NCI-H446 treated with DMSO at 0.1 percent for 48 hours (cell line): ENCODE measurements around the gene WNT3A.
"Not testable (repeated sequence)": the region's sequence is repeated elsewhere in the genome, so short reads cannot be mapped to it uniquely, and the experiment has no call there.

ENCODE experiments used
- DNase-seq: peaks from one replicate; lab custom pipeline; 2025; lab: John Stamatoyannopoulos, UW

WNT3A gene, protein sequence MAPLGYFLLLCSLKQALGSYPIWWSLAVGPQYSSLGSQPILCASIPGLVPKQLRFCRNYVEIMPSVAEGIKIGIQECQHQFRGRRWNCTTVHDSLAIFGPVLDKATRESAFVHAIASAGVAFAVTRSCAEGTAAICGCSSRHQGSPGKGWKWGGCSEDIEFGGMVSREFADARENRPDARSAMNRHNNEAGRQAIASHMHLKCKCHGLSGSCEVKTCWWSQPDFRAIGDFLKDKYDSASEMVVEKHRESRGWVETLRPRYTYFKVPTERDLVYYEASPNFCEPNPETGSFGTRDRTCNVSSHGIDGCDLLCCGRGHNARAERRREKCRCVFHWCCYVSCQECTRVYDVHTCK

DNA sequence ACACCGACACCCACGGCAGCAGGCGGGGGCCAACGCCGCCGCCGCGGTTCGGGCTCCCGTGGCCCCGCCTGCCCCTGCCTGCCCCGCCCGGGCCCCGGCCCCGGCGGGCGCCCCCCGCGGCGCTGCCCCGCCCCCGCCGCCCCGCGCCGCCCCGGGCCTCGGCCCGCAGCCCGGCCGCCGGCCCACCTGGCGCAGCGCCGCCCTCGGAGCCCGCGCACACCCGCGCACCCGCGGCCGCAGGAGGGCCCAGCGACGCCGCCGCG lies at the start of gene WNT3A:
Gene WNT3A, plus strand, starts transcription at position 213 of the 263 bp plus-strand sequence. CDS start 131 bp downstream, outside the sequence.
- no peak for DNase-seq

DNA sequence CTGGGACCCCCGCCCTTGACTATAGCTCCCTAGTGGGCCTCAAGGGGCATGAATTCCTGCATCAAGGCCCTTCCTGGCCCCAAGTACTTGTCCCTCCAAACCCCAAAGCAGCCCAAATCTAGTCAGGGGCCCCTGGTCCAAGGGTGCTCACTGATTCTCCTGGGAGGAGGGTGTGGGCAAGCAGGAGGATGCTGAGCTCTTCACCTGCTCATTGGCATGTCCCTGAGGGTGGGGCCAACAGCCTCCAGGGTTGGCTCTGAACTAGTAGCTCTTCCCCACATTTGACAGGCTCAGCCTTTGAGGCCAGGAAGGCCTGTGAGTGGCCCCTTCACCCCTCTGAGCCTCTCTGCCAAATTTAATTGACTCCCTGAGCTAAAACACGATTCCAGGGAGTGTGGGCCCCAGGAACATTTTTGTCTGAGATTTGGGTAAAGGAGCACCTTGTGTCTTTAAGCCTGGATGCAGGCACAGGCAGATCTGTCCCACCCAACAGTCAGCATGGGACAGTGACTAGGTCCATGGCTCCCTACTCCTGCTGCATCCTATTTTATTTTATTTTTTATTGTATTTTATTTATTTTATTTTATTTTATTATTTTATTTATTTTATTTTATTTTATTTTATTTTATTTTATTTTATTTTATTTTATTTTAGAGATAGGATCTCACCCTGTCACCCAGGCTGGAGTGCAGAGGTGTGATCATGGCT lies 48.0 kb upstream of the WNT3A start:
- DNase-seq: no peak

DNA sequence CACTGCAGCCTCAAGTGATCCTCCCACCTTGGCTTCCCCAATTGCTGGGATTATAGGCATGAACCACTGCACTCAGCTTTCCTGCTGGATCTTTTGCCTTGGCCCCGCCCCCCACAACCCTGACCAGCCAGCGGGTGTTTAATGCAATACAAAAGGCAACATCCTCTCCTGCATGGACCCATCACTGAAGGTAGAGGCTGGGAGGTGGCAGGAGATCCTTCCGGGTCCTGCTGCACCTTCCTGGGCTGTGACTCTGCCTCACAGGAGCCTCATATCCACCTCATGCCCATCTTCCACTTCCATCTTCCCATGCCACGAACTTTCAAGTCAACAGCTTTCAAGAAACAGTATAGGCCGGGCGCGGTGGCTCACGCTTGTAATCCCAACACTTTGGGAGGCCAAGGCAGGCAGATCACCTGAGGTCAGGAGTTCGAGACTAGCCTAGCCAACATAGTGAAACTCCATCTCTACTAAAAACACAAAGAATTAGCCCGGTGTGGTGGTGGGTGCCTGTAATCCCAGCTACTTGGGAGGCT lies 47.4 kb upstream of the WNT3A start:
- no peak for DNase-seq

DNA sequence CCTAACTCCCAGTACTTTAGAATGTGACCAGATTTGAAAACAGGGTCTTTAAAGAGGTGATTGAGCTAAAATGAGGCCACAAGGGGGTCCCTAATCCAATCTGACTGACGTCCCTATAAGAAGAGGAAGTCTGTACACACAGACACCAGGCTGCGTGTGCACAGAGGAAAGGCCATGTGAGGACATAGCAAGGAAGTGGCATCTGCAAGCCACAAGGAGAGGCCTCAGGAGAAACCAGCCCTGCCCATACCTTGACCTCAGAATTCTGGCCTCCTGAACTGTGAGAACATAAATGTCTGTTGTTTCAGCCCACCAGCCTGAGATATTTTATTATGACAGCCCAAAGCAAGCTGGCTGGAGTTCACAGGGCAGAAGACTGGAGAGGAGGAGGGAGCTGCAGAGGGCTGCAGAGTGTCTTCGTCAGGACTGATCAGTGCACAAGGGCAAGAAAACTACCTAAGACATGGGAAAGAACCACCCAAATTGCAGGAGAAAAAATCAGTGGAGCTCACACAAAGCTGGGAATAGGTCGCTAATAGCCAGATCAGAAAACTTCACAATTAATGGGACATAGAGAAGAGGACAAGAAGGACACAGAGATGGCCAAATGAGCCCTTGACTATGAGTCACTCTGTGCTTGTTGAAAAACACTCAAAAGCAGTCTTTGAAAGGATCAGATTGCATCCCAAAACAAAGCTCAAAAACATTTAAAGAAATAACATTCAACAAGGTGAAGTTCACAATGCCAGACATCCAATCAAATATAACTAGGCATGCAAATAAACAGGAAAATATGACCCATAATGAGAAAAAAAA lies 44.9 kb upstream of the WNT3A start:
- DNase-seq: no peak

DNA sequence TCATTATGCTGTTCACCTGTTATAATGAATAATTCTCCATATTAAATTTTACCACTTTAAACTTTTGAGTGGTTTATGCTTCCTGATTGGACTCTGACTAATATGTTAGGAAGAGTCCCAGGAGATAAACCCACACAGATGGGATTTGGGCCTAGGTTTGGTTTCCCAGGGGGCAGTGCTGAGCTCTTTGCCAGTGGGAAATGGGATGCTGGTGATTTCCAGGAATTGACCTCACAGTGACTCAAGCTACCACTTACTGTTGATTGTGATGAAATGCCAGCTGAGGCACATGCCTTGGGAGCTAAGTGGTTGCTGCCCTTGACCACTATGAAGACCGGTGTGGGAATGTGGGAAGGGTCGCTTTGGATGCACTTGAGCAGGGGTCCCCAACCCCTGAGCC lies 40.1 kb upstream of the WNT3A start:
- not testable (repeated sequence) for DNase-seq

DNA sequence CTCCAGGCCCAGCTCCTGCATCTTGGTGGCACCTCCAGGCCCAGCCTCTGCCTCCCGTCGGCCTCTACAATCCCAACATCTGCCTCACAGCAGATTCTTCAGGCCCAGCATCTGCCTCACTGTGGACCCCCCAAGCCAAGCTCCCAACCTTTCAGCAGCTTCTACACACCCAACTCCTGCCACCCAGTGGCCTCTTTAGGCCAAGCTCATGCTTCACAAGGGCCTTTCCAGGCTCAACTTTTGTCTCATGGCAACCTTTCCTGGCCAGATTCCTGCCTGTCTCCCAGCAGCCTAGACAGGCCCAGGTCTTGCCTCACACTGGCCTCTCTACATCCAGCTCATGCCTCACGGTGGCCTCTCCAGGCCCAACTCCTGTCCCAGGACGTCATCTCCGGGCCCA lies 39.0 kb upstream of the WNT3A start:
- not testable (repeated sequence) for DNase-seq

DNA sequence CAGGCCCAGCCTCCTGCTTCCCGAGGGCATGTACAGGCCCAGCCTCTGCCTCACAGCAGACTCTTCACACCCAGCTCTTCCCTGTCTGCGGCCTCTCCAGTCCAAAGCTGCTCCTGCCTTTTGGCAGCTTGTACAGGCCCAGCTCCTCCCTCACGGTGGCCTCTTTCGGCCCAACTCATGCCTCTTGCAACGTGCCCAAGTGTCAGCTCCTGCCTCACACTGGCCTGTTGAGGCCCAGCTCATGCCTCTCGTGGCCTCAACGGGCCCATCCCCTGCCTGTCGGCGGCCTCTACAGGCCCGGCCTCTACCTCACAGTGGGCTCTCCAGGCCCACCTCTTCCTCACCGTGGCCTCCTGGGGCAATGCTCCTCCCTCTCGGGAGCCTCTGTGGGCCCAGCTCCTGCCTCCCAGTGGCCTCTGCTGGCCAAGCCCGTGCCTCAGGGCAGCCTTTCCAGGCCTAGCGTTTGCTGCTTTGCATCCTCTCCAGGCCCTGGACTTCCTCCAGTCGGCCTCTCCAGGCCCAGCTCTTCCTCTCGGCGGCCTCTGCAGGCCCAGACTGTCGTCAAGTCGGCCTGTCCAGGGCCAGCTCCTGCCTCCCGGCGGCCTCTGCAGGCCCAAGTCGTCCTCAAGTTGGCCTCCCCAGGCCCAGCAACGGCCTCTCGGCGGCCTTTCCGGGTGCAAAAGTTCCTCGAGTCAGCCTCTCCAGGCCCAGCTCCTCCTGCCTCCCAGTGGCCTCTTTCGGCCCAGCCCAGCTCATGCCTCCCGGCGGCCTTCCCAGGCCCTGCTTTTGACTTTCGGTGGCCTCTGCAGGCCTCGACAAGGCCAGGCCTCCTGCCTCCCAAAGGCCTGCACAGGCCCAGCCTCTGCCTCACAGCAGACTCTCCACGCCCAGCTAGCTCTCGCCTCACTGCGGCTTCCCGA lies 36.5 kb upstream of the WNT3A start:
- DNase-seq: not testable (repeated sequence)

DNA sequence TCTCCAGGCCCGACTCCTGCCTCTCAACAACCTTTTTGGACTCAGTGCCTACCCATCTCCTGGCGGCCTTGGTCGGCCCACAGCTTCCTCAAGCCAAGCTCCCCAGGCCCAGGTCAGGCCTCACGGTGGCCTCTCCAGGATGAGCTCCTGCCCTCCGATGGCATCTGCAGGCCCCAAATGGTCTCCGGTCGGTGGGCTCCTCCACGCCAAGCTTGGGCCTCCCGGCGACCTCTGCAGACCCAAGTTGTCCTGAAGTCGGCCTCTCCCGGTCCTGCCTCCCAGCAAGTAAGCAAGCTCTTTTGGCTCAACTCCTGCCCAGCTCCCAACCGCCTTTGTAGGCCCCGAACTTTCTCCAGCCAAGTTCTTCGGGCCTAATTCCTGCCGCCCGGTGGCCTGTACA lies 35.6 kb upstream of the WNT3A start:
- not testable (repeated sequence) for DNase-seq

DNA sequence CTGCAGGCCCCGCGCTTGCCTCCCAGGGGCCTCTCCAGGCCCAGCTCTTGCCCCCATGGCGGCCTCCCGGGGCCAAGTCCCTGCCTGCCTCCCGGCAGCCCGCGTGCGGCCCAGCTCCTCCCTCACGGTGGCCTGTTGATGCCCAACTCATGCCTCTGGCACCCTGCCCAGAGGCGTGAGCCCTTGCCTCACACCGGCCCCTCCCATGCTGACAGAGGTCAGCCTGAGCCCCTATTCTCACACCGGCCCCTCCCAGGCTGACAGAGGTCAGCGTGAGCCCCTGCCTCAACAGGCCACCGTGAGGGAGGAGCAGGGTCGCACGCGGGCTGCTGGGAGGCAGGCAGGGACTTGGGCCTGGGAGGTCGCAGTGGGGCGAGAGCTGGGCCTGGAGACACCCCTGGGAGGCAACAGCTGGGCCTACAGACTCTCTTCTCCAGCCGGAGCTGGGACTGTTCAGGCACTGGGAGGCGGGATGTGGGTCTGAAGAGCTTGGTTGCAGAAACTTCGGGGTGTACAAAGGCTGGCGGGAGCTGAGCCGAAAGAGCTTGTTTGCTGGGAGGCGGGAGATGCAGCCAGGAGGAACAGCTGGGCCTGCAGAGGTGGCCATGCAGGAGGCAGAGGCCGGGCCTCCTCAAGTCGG lies 35.0 kb upstream of the WNT3A start:
- DNase-seq: not testable (repeated sequence)

DNA sequence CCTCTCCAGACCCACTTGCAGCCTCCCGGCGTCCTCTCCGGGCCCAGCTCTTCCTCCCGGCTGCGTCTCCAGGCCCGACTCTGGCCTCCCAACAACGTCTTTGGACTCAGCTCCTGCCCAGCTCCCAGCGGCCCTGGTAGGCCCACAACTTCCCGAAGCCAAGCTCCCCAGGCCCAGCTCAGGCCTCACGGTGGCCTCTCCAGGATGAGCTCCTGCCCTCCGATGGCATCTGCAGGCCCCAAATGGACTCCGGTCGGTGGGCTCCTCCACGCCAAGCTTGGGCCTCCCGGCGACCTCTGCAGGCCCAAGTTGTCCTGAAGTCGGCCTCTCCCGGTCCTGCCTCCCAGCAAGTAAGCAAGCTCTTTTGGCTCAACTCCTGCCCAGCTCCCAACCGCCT lies 34.5 kb upstream of the WNT3A start:
- DNase-seq: not testable (repeated sequence)

DNA sequence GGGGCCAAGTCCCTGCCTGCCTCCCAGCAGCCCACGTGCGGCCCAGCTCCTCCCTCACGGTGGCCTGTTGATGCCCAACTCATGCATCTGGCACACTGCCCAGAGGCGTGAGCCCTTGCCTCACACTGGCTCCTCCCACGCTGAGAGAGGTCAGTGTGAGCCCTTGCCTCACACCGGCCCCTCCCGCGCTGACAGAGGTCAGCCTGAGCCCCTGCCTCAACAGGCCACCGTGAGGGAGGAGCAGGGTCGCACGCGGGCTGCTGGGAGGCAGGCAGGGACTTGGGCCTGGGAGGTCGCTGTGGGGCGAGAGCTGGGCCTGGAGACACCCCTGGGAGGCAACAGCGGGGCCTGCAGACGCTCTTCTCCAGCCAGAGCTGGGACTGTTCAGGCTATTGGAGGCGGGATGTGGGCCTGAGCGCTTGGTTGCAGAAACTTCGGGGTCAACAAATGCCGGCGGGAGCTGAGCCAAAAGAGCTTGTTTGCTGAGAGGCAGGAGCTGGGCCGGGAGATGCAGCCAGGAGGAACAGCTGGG lies 33.9 kb upstream of the WNT3A start:
- DNase-seq: not testable (repeated sequence)

DNA sequence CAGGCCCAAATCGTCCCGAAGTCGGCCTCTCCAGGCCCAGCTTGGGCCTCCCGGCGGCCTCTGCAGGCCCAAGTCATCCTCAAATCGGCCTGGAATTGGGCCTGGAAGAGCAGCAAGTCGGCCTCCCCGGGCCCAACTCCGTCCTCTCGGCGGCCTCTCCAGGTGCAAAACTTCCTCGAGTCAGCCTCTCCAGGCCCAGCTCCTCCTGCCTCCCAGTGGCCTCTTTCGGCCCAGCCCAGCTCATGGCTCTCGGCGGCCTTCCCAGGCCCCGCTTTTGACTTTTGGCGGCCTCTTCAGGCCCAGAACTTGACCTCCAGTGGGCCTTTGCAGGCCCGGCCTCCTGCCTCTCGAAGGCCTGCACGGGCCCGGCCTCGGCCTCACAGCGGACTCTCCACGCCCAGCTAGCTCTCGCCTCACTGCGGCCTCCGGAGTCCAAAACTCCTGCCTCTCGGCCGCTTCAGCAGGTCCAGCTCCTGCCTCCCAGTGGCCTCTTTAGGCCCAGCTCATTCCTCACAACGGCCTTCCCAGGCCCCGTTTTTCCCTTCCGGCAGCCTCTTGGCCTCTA lies 33.0 kb upstream of the WNT3A start:
- DNase-seq: not testable (repeated sequence)

DNA sequence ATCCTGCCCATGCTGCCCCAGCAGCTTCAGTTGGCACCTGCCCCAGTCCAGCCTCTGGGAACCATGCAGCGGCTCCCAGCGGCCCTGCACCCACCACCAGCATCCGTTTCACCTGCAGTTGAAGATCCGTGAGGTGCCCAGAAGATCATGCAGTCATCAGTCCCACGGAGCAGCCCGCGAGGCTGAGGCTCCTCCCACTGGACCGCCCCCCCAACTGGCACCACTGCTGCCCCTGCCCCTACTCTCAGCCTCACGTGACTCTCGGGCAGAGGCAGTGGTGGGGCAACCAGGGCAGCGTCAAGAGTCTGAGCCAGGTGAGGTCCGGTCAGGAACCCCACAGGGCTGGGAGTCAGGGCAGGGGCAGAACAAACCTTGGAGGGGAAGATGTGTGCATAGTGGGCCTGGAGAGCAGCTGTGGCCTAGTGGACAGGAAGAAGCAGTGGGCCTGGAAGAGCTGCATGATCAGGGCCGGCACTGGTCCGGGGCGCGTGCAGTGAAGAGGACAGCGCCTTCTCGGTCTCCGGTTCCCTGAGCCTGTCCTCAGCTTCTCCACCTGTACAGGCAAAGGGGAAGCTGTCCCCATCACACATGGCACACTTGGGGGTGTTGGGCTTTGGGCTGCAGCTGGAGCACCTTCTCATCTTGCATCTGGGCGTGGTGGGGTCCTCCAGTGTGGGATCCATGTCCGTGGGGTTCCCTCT lies 31.1 kb upstream of the WNT3A start:
- DNase-seq: not testable (repeated sequence)

DNA sequence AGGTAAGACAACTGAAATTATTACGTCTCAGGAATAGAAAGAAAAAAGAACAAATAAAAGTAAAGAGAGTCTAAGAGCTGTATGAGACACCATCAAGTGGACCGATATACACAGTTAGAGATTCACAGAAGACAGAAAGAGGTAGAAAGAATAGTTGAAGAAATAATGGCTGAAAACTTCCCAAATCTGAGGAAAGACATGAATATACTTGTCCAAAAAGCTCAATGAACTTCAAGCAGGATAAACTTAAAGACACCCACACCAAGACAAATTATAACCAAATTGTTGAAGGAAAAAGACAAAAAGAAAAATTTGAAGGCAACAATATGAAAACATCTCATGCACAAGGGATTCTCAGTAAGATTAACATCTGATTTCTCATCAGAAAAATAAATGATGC lies 19.6 kb upstream of the WNT3A start:
- no peak for DNase-seq

DNA sequence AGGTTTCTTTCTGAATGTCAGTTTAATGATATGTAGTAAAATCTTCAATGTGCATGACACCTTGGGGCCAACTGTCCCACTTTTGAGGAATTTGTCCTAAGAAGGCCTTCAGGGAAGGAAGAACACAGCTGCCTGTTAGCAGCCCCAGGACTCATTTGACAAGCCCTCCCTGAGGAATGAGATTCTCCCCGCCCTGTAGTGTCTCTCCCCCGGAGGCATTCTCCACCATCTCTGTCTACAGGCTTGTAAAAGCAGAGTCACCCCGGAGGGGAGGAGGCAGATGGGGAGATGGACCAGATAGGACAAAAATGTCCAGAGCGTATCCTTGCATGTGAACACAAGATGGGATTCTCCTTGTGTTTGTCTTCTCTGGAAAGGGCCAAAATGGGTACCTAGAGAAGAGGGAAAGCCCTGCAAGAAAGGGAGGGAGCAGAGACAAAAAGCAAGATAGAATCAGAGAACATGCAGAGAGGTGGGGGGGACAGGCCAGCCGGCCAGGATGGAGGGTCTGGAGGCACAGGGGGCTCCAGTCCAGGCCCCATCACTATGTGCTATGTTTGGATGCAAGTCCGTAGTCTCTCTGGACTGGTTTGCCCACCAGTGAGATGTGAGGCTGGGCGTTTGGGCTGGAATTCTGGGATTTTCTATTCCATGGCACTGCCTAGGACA lies 12.0 kb upstream of the WNT3A start:
- no peak for DNase-seq

DNA sequence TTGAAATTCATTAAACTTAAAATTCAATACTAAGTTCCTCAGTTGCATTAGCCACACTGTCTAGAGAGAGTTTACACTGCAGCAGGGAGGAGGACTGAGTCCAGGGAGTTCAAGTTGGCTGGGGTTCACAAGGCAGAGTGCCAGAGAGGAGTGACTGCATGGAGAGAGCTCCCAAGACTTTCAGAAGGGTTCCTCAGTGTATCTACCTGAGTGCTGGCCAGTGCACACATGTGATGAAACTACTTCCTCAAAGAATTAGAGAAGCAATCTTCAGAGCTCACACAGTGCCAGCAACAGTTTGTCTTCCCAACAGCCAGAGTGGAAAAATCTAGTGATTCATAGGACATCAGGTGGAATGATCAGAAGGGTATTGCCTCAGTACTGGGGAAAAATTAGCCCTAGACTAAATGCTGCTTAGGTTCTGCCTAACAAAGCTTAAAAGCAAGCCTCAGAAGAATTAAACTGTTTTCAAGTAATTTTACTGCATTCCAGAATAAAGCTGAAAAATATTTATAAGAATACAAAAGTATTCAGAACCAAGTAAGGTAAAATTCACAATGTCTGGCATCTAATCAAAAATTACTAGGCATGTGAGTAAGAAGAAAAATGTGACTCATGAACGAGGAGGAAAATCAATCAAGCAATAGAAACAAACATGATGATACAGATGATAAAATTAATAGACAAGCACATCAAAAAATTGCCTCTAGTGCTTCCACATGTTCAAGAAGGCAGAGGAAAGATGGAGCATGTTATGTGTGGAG lies 10.4 kb upstream of the WNT3A start:
- DNase-seq: no peak

DNA sequence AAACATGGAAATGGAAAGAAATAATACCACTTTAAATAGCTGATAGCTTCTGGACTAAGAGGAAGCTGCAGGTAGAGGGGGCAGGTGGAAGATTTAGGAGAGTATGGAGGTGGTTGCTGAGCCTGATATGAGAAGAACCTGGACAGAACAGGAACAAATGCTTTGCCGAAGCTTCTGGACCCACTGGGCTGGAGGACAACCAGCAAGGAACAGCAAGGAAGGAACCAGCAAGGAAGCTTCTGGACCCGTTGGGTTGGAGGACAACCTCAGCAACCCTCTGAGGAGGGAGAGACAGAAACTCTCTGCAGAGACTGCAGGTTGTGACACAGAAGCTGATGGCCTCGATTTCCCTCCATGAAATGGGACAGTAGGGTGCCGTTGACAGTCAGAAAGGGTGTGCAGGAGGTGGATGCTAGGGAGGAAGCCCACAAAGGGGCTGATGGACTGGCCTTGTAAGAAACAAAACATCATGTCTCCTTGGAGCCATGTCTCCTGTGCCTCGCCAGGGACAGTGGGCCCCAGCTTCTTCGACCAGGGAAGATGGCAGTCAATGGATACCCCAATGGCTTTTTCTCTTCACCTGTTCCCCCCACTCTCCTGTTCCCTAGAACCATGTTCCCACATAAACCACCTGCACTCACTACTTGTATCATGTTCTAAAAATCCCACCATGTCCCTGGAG lies 8.3 kb upstream of the WNT3A start:
- no peak for DNase-seq
